ENCODE data around the gene S100PBP.

DNA sequence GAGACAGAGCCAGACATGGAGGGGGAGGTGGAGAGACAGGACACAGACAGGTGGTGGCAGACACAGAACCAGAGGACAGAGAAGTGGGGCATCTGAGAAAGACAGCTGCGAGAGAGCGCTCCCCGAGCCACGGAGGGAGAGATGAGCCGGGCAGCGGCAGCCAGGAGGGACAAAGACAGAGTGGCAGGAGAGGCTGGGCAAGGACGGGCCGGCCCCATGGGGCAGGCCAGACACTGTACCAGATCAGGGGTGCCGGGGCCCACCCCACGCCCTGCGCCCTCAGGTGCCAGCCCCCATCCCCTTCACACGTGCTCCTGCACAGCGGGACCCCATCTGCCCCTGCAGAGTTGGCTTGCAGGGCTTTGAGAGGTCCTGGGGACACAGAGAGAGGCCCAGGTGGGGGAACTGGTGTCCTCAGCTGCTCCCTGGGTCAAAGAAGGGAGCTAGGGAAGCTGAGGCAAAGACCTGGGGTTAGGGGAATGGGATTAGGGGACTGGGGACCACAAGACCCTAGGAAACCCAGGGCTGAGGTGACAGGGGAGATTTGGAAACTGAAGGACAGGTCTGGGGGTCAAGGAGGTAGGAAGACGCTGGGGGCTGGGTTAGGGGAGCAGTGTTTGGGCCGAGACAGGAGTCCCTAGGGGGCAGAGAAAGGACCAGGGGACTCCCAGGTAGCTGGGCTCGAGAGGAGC, 52.6 kb downstream of the S100PBP start:
- TF ChIP-seq, protein P1, sequence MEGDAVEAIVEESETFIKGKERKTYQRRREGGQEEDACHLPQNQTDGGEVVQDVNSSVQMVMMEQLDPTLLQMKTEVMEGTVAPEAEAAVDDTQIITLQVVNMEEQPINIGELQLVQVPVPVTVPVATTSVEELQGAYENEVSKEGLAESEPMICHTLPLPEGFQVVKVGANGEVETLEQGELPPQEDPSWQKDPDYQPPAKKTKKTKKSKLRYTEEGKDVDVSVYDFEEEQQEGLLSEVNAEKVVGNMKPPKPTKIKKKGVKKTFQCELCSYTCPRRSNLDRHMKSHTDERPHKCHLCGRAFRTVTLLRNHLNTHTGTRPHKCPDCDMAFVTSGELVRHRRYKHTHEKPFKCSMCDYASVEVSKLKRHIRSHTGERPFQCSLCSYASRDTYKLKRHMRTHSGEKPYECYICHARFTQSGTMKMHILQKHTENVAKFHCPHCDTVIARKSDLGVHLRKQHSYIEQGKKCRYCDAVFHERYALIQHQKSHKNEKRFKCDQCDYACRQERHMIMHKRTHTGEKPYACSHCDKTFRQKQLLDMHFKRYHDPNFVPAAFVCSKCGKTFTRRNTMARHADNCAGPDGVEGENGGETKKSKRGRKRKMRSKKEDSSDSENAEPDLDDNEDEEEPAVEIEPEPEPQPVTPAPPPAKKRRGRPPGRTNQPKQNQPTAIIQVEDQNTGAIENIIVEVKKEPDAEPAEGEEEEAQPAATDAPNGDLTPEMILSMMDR (IDR thresholded peaks at IDR 0.05), result no peak
- TF ChIP-seq POLR2AphosphoS5 (IDR thresholded peaks at IDR 0.05) (no peak), POLR2A (IDR thresholded peaks at IDR 0.05; ENCODE audit: low read depth) (no peak), EP300 (IDR thresholded peaks at IDR 0.05) (no peak)

Measured in esophagus muscularis mucosa (tissue), 4 donors.